DOHH2 (cell line): ENCODE data around the gene MSTO1.
"Not testable (repeated sequence)": the region's sequence is repeated elsewhere in the genome, so short reads cannot be mapped to it uniquely, and the experiment has no call there.

ENCODE experiments used
- H3F3A ChIP-seq: fragments of 200-600 bp; sonication (generic), shearing (Covaris generic); 2 replicates; pipeline ENCODE4 v1.6.0; 2016; ENCODE audit warnings: antibody characterized with exemption, mild to moderate bottlenecking; ENCODE audit not compliant: control insufficient read depth, insufficient read depth
- H3K27ac ChIP-seq: fragments of 200-600 bp; sonication (generic); 2 replicates; pipeline ENCODE4 v1.5.1; 2014; ENCODE audit warnings: low read depth, mild to moderate bottlenecking, low read length, moderate library complexity
- H3K27me3 ChIP-seq: fragments of 200-600 bp; sonication (generic); 2 replicates; pipeline ENCODE4 v1.6.1; 2014; ENCODE audit warnings: mild to moderate bottlenecking, low read length, mixed read lengths; ENCODE audit not compliant: control insufficient read depth
- H3K36me3 ChIP-seq: fragments of 200-600 bp; sonication (generic); 2 replicates; pipeline ENCODE4 v1.6.1; 2014; ENCODE audit warnings: mild to moderate bottlenecking, low read length, moderate library complexity, mixed read lengths; ENCODE audit not compliant: control insufficient read depth
- H3K4me1 ChIP-seq: fragments of 200-600 bp; sonication (generic); 2 replicates; pipeline ENCODE4 v1.6.1; 2014; ENCODE audit warnings: mild to moderate bottlenecking, low read length, mixed read lengths; ENCODE audit not compliant: control insufficient read depth
- H3K4me2 ChIP-seq: fragments of 200-600 bp; sonication (generic); 2 replicates; pipeline ENCODE4 v1.6.0; 2014; ENCODE audit warnings: mild to moderate bottlenecking, low read length, moderate library complexity
- H3K4me3 ChIP-seq: fragments of 200-600 bp; sonication (generic); 2 replicates; pipeline ENCODE4 v1.5.1; 2014; ENCODE audit warnings: mild to moderate bottlenecking, low read length, mixed read lengths
- H3K79me2 ChIP-seq: fragments of 200-600 bp; sonication (generic); 2 replicates; pipeline ENCODE4 v1.6.1; 2014; ENCODE audit warnings: mild to moderate bottlenecking, low read length, mixed read lengths; ENCODE audit not compliant: control insufficient read depth
- H3K9me2 ChIP-seq: fragments of 200-600 bp; sonication (generic); replicated peaks from 2 replicates; pipeline ENCODE4 v1.6.1; 2014; ENCODE audit warnings: mild to moderate bottlenecking, low read length, mixed read lengths; ENCODE audit not compliant: control insufficient read depth
- H3K9me3 ChIP-seq: fragments of 200-600 bp; sonication (generic); 2 replicates; pipeline ENCODE4 v1.6.1; 2014; ENCODE audit warnings: antibody characterized with exemption, low read length, mixed read lengths; ENCODE audit not compliant: control insufficient read depth, insufficient read depth
- H4K20me1 ChIP-seq: fragments of 200-600 bp; sonication (generic); 2 replicates; pipeline ENCODE4 v1.6.0; 2014; ENCODE audit warnings: low read depth, mild to moderate bottlenecking, antibody characterized with exemption, low read length, moderate library complexity; ENCODE audit not compliant: control insufficient read depth, insufficient read depth
- EZH2phosphoT487 ChIP-seq: fragments of 200-600 bp; sonication (generic); IDR thresholded peaks from 2 replicates; pipeline ENCODE4 v1.6.1; 2017; ENCODE audit warnings: borderline replicate concordance, mild to moderate bottlenecking, antibody characterized with exemption, low read length, moderate library complexity, mixed read lengths
- TF ChIP-seq, protein P1 (sequence below): fragments of 200-600 bp; sonication (generic); IDR thresholded peaks from one replicate; pipeline ENCODE4 v1.5.1; 2014; ENCODE audit warnings: antibody characterized with exemption, mild to moderate bottlenecking, low read depth, low read length; ENCODE audit not compliant: poor library complexity, severe bottlenecking

MSTO1 gene

DNA sequence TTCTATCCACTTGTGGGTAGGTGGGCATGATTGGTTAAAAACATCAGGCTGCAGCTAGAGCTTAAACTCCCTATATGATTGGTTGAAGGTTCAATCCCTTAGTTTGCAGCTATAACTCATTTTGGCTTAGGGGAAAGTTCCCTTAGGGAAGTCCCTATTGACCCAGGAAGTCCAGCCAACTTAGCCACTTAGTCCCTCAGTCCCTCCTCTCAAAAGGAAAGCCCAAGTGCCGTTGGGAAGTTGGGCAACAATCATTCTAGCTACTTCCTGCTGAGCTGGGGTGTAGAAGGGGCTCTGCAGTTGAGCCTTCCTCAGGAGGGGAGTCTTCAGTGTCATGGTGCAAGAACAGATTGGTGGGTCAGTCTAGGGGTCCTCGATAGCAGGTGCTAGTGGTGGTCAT lies 12.2 kb downstream of the MSTO1 start:
- Histone ChIP-seq H3K27ac (no peak overlapping the region), H3K4me2 (no peak overlapping the region), H3K79me2 (no peaks in the 10 kb centered on the region), H3F3A (no peaks in the 10 kb centered on the region), H3K27me3 (peaks cover 20% of the 10 kb centered on the region; the same call in 1 of the 2 replicates), H3K4me3 (no peak overlapping the region), H3K4me1 (no peaks in the 10 kb centered on the region), H3K9me2 (no peaks in the 10 kb centered on the region), H4K20me1 (no peaks in the 10 kb centered on the region), H3K9me3 (no peaks in the 10 kb centered on the region), H3K36me3 (no peaks in the 10 kb centered on the region)
- TF ChIP-seq, protein P1, sequence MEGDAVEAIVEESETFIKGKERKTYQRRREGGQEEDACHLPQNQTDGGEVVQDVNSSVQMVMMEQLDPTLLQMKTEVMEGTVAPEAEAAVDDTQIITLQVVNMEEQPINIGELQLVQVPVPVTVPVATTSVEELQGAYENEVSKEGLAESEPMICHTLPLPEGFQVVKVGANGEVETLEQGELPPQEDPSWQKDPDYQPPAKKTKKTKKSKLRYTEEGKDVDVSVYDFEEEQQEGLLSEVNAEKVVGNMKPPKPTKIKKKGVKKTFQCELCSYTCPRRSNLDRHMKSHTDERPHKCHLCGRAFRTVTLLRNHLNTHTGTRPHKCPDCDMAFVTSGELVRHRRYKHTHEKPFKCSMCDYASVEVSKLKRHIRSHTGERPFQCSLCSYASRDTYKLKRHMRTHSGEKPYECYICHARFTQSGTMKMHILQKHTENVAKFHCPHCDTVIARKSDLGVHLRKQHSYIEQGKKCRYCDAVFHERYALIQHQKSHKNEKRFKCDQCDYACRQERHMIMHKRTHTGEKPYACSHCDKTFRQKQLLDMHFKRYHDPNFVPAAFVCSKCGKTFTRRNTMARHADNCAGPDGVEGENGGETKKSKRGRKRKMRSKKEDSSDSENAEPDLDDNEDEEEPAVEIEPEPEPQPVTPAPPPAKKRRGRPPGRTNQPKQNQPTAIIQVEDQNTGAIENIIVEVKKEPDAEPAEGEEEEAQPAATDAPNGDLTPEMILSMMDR = no peak
- TF ChIP-seq EZH2phosphoT487 = no peak

DNA sequence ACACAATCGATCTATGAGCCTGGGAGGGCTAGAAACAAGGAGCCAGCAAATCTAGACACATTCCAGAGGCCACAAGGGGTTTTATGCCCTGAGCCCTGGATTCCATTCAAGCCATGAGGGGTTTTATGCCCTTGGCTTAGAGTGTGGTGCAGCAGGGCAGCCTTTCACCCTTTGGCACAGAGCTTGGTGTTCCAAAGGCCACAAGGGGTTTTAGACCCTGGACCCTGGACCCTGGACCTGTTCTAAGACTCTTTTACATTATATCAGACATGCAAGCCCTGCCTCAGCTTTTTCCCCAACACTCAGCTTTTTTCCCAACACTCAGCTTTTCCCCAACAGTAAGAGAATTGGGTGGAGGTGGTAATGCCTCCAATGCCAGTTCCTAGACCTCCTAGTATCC lies 13.3 kb downstream of the MSTO1 start:
- Histone ChIP-seq H3K4me3 (no peak overlapping the region), H4K20me1 (no peaks in the 10 kb centered on the region), H3K4me2 (no peak overlapping the region), H3K36me3 (no peaks in the 10 kb centered on the region), H3F3A (no peaks in the 10 kb centered on the region), H3K9me3 (no peaks in the 10 kb centered on the region), H3K27me3 (peaks cover 20% of the 10 kb centered on the region; the same call in 1 of the 2 replicates), H3K9me2 (no peaks in the 10 kb centered on the region), H3K79me2 (no peaks in the 10 kb centered on the region), H3K4me1 (no peaks in the 10 kb centered on the region), H3K27ac (no peak overlapping the region)
- TF ChIP-seq, protein P1 = no peak
- TF ChIP-seq EZH2phosphoT487 = no peak

DNA sequence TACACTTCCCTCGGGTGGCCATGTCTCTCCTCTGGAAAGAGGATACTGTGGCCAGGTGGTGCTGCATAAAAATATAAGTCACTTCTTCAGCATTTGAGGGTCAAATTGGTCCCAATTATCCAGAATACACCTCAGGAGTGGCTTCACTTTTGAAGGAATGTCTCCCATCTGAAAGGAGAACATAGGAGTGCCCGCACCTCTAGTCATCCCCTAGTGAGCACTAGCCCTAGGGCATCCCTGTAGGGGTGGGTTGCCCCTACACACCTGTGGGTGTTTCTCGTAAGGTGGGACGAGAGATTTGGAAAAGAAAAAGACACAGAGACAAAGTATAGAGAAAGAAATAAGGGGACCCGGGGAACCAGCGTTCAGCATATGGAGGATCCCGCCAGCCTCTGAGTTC lies 16.4 kb downstream of the MSTO1 start:
- not testable (repeated sequence) for H3K4me3 ChIP-seq, H3K4me1 ChIP-seq, H3K4me2 ChIP-seq, H4K20me1 ChIP-seq, H3K36me3 ChIP-seq, H3F3A ChIP-seq, H3K9me2 ChIP-seq, H3K9me3 ChIP-seq, H3K79me2 ChIP-seq, H3K27ac ChIP-seq
- peaks cover 20% of the 10 kb centered on the region; the same call in 1 of the 2 replicates for H3K27me3 ChIP-seq

DNA sequence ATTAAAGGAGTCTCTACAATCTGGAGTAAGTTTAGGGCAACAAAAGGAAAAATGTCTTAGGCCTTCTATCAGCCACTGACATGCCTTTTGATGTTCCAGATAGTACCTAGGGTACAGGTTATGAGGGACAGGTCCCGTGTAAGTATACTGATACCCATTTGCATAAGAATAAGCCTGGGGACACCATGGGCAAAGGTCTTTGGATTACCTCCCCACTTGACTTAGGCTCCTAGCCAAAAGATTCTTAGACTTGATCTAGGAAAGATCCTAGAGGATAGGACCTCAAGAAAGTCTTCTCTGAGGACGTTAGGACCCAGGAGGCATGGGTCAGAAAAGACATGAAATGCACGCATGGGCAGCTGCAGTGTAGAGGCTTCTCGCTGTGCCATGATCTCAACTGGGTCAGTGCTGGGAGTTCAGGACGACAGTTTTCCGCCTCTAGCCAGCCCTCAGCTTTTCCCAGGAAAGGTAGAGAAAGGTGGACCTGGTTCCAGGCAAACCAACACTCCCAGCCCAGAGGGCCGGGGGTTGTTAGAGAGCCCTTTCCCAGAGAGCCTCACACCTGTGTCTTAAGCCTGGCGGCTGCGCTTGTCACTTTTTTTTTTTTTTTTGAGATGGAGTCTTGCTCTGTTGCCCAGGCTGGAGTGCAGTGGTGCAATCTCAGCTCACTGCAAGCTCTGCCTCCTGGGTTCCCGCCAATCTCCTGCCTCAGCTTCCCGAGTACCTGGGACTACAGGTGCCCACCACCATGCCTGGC lies 26.6 kb downstream of the MSTO1 start:
- Histone ChIP-seq H4K20me1 (no peaks in the 10 kb centered on the region), H3K9me2 (no peaks in the 10 kb centered on the region), H3K9me3 (peaks cover 5% of the 10 kb centered on the region), H3K4me2 (no peak overlapping the region), H3K4me3 (no peak overlapping the region), H3F3A (no peaks in the 10 kb centered on the region), H3K27ac (no peak overlapping the region), H3K79me2 (no peaks in the 10 kb centered on the region), H3K4me1 (no peaks in the 10 kb centered on the region), H3K27me3 (peaks cover 9% of the 10 kb centered on the region; the same call in 1 of the 2 replicates), H3K36me3 (no peaks in the 10 kb centered on the region)
- TF ChIP-seq, protein P1 = no peak
- no peak for TF ChIP-seq EZH2phosphoT487
